NCI-H1694 treated with DMSO at 0.1 percent for 48 hours (cell line): Measurements from ENCODE around the gene DDAH1.

Experiments used
- DNase-seq: peaks from one replicate; lab custom pipeline; 2025; lab: John Stamatoyannopoulos, UW

The DDAH1 gene

DNA sequence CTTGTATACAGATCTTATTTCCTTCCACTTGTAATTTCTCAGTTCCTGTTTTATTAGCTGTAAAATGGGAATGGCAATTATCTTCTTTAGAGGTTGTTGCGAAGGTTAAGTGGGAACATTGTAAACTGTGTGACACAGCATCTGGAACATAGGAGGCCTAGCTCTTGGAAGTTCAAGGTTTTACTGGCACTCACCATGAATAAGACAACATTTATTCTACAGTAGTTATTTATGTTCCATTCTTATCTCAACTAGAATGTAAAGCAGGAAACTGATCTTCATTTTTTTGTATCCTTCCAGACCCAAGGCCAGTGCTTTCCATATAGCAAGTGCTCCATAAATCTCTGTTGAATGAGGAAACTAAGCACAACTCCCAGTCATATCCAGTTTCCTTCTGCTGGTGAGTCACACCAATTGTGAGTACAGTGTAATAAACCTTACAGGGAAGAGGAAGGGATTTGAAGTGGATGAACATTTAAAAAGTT, 189.9 kb downstream of the DDAH1 start:
- no peak for DNase-seq

DNA sequence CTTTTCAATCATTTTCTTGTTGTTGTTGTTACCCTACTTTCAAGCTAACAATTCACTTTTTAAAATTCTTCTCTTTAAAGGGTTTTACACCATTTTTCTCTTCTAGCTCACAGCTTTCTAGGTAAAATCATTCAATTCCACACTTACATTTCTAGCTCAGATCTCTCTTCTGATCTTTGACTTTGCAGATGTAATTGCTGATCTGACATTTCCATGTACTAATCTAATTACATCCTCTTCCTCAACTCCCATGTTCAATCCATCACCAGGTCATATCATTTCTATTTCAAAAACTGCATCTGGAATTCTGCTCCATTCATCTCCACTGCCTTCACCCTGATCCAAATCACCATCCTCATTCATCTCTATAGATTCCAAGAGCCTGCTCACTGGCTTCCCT, 191.6 kb downstream of the DDAH1 start:
- DNase-seq, result no peak

DNA sequence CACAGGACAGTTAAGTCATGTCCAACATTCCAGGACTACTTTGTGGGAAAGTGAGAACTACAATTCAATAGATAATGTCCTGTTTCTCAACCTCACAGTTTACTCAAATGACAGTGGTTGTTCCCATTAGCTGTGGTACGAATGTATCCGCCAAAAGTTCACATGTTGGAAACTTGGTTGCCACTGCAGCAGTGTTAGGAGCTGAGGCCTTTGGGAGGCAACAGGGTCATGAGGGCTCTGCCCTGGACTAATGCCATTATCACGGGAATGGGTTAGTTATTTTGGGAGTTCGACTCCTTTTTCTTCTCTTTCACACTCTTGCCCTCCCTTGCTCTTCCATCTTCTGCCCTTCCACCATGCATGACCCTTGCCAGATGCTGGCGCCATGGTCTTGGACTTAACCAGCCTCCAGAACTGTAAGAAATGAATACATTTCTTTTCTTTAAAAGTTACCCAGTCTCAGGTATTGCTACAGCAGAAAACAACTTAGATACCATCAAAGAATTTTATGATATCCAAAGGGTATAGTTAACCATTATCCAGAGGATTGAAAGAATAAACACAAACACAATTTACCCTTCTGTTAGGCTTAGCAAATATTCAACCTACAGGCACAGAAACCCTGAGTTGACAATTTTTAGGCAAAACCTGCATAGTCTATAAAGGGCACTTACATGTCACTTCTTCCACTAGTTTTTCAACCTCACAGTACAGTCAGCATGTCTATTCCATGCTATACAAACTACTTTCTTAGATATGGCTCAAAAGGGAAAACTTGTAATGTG, 196.0 kb downstream of the DDAH1 start:
- DNase-seq, result no peak
